Panc1 (cell line): Measurements from ENCODE around the gene TMCO1. TPM values are rescaled to one million over a fixed set of nuclear protein-coding genes. Genes with fewer than 3 reads are reported as not detected.
"Not testable (repeated sequence)": the region's sequence is repeated elsewhere in the genome, so short reads cannot be mapped to it uniquely, and the experiment has no call there.

Experiments
- ATAC-seq: fragments of 200-7000 bp; cut with Tn5 transposase; 2 replicates; pipeline ENCODE4 v1.9.1; 2020; ENCODE audit warnings: mild to moderate bottlenecking, moderate library complexity
- BruUV-seq: library from RNA; stranded (reverse); fragments of 400-500 nt; replicated peaks from 2 replicates; lab custom pipeline; 2021; lab: Mats Ljungman, UMichigan
- CTCF ChIA-PET: fragments of 300-600 bp; sonication (Branson Sonifier 250); formaldehyde crosslinking; loops from one replicate; lab custom pipeline; 2022; ENCODE audit warnings: antibody characterized with exemption; lab: Charles Lee
- POLR2A ChIA-PET: fragments of 300-600 bp; sonication (Branson Sonifier 250); formaldehyde crosslinking; loops from one replicate; lab custom pipeline; 2022; ENCODE audit warnings: antibody characterized with exemption; lab: Charles Lee
- DNase-seq: peaks from one replicate; pipeline ENCODE4 v3.0.0-alpha.2; 2010; ENCODE audit warnings: low read depth, low spot score
- H3K27ac ChIP-seq: 2 replicates; pipeline ENCODE4 v1.5.1; 2011; ENCODE audit warnings: mild to moderate bottlenecking, low read length, inconsistent platforms
- H3K27me3 ChIP-seq: fragments of 200-500 bp; sonication (Bioruptor generic); 2 replicates; pipeline ENCODE4 v1.6.0; 2014; ENCODE audit warnings: low read length, inconsistent platforms; ENCODE audit not compliant: control insufficient read depth, insufficient read depth
- H3K36me3 ChIP-seq: fragments of 200-500 bp; sonication (Bioruptor generic); 2 replicates; pipeline ENCODE4 v1.5.1; 2014; ENCODE audit warnings: inconsistent platforms, mild to moderate bottlenecking, low read length, moderate library complexity; ENCODE audit not compliant: control insufficient read depth, insufficient read depth
- H3K4me1 ChIP-seq: 2 replicates; pipeline ENCODE4 v1.5.1; 2011; ENCODE audit warnings: inconsistent platforms, mild to moderate bottlenecking, low read length, moderate library complexity; ENCODE audit not compliant: control insufficient read depth, insufficient read depth
- H3K4me3 ChIP-seq, 2 experiments: 2 replicates each; pipeline ENCODE4 v1.5.1; 2011 to 2012; ENCODE audit warnings: low read depth in 2 of 2, low read length in 2 of 2, mild to moderate bottlenecking in 2 of 2, inconsistent platforms in 1 of 2, moderate library complexity in 1 of 2
- H3K9me3 ChIP-seq: fragments of 200-500 bp; sonication (Bioruptor generic); 2 replicates; pipeline ENCODE4 v1.5.1; 2014; ENCODE audit warnings: low read depth, mild to moderate bottlenecking, inconsistent platforms, low read length, moderate library complexity; ENCODE audit not compliant: control insufficient read depth, insufficient read depth
- CTCF ChIP-seq: fragments of 450-650 bp; IDR thresholded peaks from 2 replicates; pipeline ENCODE4 v1.5.1; 2017; ENCODE audit warnings: mild to moderate bottlenecking
- POLR2AphosphoS5 ChIP-seq: IDR thresholded peaks from 2 replicates; pipeline ENCODE4 v1.6.1; 2012; ENCODE audit warnings: mild to moderate bottlenecking, low read depth, low read length, moderate library complexity
- REST ChIP-seq, 2 experiments: IDR thresholded peaks; 2 replicates each; pipeline ENCODE4 v1.6.1; 2011 to 2012; ENCODE audit warnings: low read depth in 2 of 2, control low read depth in 1 of 2, low read length in 1 of 2, mild to moderate bottlenecking in 1 of 2, moderate library complexity in 1 of 2; ENCODE audit not compliant: insufficient read depth in 1 of 2
- SIN3A ChIP-seq: IDR thresholded peaks from 2 replicates; pipeline ENCODE4 v1.6.1; 2012; ENCODE audit warnings: low read depth, mild to moderate bottlenecking, low read length, moderate library complexity, borderline replicate concordance; ENCODE audit not compliant: insufficient read depth
- TCF7L2 ChIP-seq: IDR thresholded peaks from 2 replicates; pipeline ENCODE4 v1.6.1; 2011; ENCODE audit warnings: mild to moderate bottlenecking, low read depth, low read length, inconsistent platforms
- in situ Hi-C: cut with HindIII; loops from 2 replicates; pipeline ENCODE4 v1.10.0; 2016; ENCODE audit warnings: low sequenced_read_pairs, low pct_unique_long_range_greater_than_20kb
- intact Hi-C: fragments of 100-400 bp; cut with micrococcal nuclease; formaldehyde crosslinking; loops from one replicate; pipeline ENCODE4 v1.10.0; 2022; ENCODE audit not compliant: unreplicated experiment
- total RNA-seq: library from RNA; stranded (reverse); gene quantifications from one replicate; pipeline ENCODE4 v1.2.1, GENCODE V29; 2021; ENCODE audit not compliant: unreplicated experiment

The TMCO1 gene
- total RNA-seq, 1 experiment from 2014 or later, result 103 TPM

- Histone ChIP-seq H3K4me1 (no peaks in the 10 kb centered on the region), H3K27me3 (peaks cover 7% of the 10 kb centered on the region; the same call in 1 of the 2 replicates), H3K4me3 (no peak overlapping the region), H3K9me3 (no peaks in the 10 kb centered on the region), H3K36me3 (no peaks in the 10 kb centered on the region), H3K27ac (no peak overlapping the region)
- intact Hi-C loops (no loop called here), in situ Hi-C loops (no loop called here)
- TF ChIP-seq CTCF (no peak), REST (IDR thresholded peaks at IDR 0.05; ENCODE audit: insufficient read depth in 1 of 2, low read depth in 2 of 2, low read length in 1 of 2) (no peak), TCF7L2 (no peak), POLR2AphosphoS5 (no peak), SIN3A (no peak)
- POLR2A ChIA-PET, result no interaction called here
- CTCF ChIA-PET, result interaction anchor here (0.6 kb wide), 1 partner anchor 205 kb away, joined by 3 read pairs; no protein-coding TSS in a partner anchor
- ATAC-seq, result no peak
- BruUV-seq, result no TSS peak
- DNase-seq, result no peak
Measured at GRCh38 chr1:165707984-165708706, 60.5 kb downstream of the TMCO1 start.

GRCh38 chr1:165703648-165704047, 65.0 kb downstream of the TMCO1 start:
- DNase-seq, result no peak
- Histone ChIP-seq H3K4me1 (0 out of 2 replicates have a peak, but pooled peaks cover 3% of the 10 kb centered on the region), H3K36me3 (no peaks in the 10 kb centered on the region), H3K27me3 (peaks cover 7% of the 10 kb centered on the region; the same call in 1 of the 2 replicates), H3K27ac (no peak overlapping the region), H3K4me3 (no peak overlapping the region), H3K9me3 (no peaks in the 10 kb centered on the region)
- no TSS peak for BruUV-seq
- no peak for ATAC-seq
- ChIA-PET POLR2A (no interaction called here), CTCF (no interaction called here)
- in situ Hi-C loops (no loop called here), intact Hi-C loops (no loop called here)
- TF ChIP-seq SIN3A (no peak), TCF7L2 (no peak), REST (IDR thresholded peaks at IDR 0.05; ENCODE audit: insufficient read depth in 1 of 2, low read depth in 2 of 2, low read length in 1 of 2) (no peak), CTCF (no peak), POLR2AphosphoS5 (no peak)

GRCh38 chr1:165701922-165702321, 66.7 kb downstream of the TMCO1 start:
- H3K4me1 ChIP-seq, CTCF ChIA-PET, H3K36me3 ChIP-seq, ATAC-seq, intact Hi-C loops, in situ Hi-C loops, H3K27me3 ChIP-seq, BruUV-seq, H3K9me3 ChIP-seq, H3K27ac ChIP-seq, H3K4me3 ChIP-seq, DNase-seq: not testable (repeated sequence)
- POLR2A ChIA-PET, result interaction anchor here (0.6 kb wide), 1 partner anchor 1037 kb away, joined by 5 read pairs; no protein-coding TSS in a partner anchor
